Measurements from ENCODE around the gene OFD1.

Gene OFD1

GRCh38 chrX:13759152-13759718 is 24.7 kb downstream of the OFD1 start:
- no peak for DNase-seq

- DNase-seq, result no peak
These were observed 25.9 kb downstream of the OFD1 start for GRCh38 chrX:13760426-13760825.

GRCh38 chrX:13761606-13762414 is 27.3 kb downstream of the OFD1 start:
- DNase-seq, result no peak

- no peak for DNase-seq
These were observed 28.9 kb downstream of the OFD1 start for GRCh38 chrX:13763489-13763888.

GRCh38 chrX:13764281-13764680 is 29.7 kb downstream of the OFD1 start:
- DNase-seq, result no peak

- no peak for DNase-seq
These were observed 30.2 kb downstream of the OFD1 start for GRCh38 chrX:13764765-13765164.

GRCh38 chrX:13768939-13769338 is 34.4 kb downstream of the OFD1 start:
- no peak for DNase-seq

GRCh38 chrX:13770013-13770535 is 35.5 kb downstream of the OFD1 start:
- no peak for DNase-seq

- DNase-seq, result no peak
These were observed 40.1 kb downstream of the OFD1 start for GRCh38 chrX:13774696-13775095.

- no peak for DNase-seq
These were observed 41.3 kb downstream of the OFD1 start for GRCh38 chrX:13775837-13776236.

GRCh38 chrX:13776387-13776786 is 41.8 kb downstream of the OFD1 start:
- DNase-seq, result no peak

GRCh38 chrX:13778916-13779315 is 44.4 kb downstream of the OFD1 start:
- no peak for DNase-seq

- DNase-seq, result no peak
These were observed 46.4 kb downstream of the OFD1 start for GRCh38 chrX:13780868-13781427.

- no peak for DNase-seq
These were observed 51.5 kb downstream of the OFD1 start for GRCh38 chrX:13786048-13786447.

GRCh38 chrX:13790206-13791131 is 55.9 kb downstream of the OFD1 start:
- no peak for DNase-seq

GRCh38 chrX:13791145-13791544 is 56.6 kb downstream of the OFD1 start:
- DNase-seq, result no peak

GRCh38 chrX:13791559-13791958 is 57.0 kb downstream of the OFD1 start:
- DNase-seq, result no peak

- DNase-seq, result no peak
These were observed 59.3 kb downstream of the OFD1 start for GRCh38 chrX:13793897-13794296.

- no peak for DNase-seq
These were observed 59.9 kb downstream of the OFD1 start for GRCh38 chrX:13794417-13794816.

GRCh38 chrX:13797512-13797911 is 63.0 kb downstream of the OFD1 start:
- DNase-seq, result no peak

GRCh38 chrX:13798184-13798583 is 63.6 kb downstream of the OFD1 start:
- no peak for DNase-seq

- no peak for DNase-seq
These were observed 68.6 kb downstream of the OFD1 start for GRCh38 chrX:13803116-13803515.

- DNase-seq, result no peak
These were observed 70.7 kb downstream of the OFD1 start for GRCh38 chrX:13805241-13805640.

Measured in CD4-positive, alpha-beta T cell treated with Interleukin-12 subunit alpha and Interleukin-12 subunit beta, for 1 hour (primary cell).